ENCODE measurements around the gene FAM180A. TPM values are rescaled to one million over a fixed set of nuclear protein-coding genes. Genes with fewer than 3 reads are reported as not detected.

The FAM180A gene
- total and polyA plus RNA-seq, 2 donors (not counting 1 experiment from before 2014, with no cell fraction given) = not detected

DNA sequence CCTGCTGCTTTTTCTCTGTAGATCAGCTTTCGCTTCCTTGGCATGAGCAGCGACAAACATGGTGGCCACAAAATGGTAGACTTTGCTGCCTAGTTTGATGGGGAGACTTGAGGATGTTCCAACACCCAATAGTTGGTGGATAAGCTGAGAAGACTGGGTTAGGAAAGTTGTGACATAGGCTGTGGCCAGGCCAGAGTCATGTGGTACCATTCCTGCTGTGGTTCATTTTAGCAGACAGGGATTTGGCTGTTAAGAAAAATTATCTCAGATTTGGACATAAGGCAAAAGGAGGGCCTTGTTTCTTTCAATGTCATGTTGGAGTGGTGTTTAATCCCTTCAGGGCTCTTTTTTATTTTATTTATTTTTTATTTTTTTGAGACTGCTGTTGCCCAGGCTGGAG, 26.6 kb upstream of the FAM180A start:
- Histone ChIP-seq H3K27me3 (replicated peaks in 1 of 4; ENCODE audit: control extremely low read depth in 1 of 4, control insufficient read depth in 3 of 4, insufficient read depth in 4 of 4, low read length in 3 of 4) (peaks cover 0 to 3% (median 0%) of the 10 kb centered on the region in 4 experiments), H3K4me1 (ENCODE audit: control insufficient read depth in 2 of 2, insufficient read depth in 2 of 2, low read length in 2 of 2) (no peaks in the 10 kb centered on the region), H3K36me3 (replicated peaks in 1 of 2; ENCODE audit: control extremely low read depth in 1 of 2, control insufficient read depth in 1 of 2, extremely low read depth in 1 of 2, insufficient read depth in 2 of 2, low read length in 1 of 2) (no peaks in the 10 kb centered on the region), H2AFZ (ENCODE audit: insufficient read depth, low read depth, low read length, poor library complexity, severe bottlenecking) (no peak overlapping the region), H3K4me3 (ENCODE audit: control extremely low read depth in 1 of 5, extremely low read depth in 1 of 5, insufficient read depth in 1 of 5, low read depth in 2 of 5, low read length in 4 of 5) (no peak overlapping the region), H3K4me2 (replicated peaks; ENCODE audit: low read depth, low read length, poor library complexity, severe bottlenecking) (no peak overlapping the region), H3K27ac (ENCODE audit: low read length in 2 of 2) (no peak overlapping the region), H4K20me1 (ENCODE audit: control insufficient read depth, insufficient read depth, low read length, poor library complexity, severe bottlenecking) (no peaks in the 10 kb centered on the region), H3K9me3 (ENCODE audit: control extremely low read depth in 1 of 3, control insufficient read depth in 2 of 3, insufficient read depth in 1 of 3, low read length in 2 of 3) (no peaks in the 10 kb centered on the region), H3K9ac (ENCODE audit: low read length) (no peak overlapping the region), H3K79me2 (ENCODE audit: control insufficient read depth, insufficient read depth, low read length) (no peaks in the 10 kb centered on the region)
- Mint-ChIP-seq H3K27ac (no peak overlapping the region), H3K4me1 (no peaks in the 10 kb centered on the region), H3K27me3 (peaks cover 10% of the 10 kb centered on the region), H3K4me3 (no peak overlapping the region), H3K9me3 (ENCODE audit: insufficient read depth) (peaks cover 2% of the 10 kb centered on the region)
- TF ChIP-seq CTCF (IDR thresholded peaks at IDR 0.05) (no peak), EZH2 (IDR thresholded peaks at IDR 0.05; ENCODE audit: borderline replicate concordance, insufficient read depth, low read depth, low read length, poor library complexity, severe bottlenecking) (no peak)
- ChIA-PET CTCF (no interaction called here), POLR2A (no interaction called here)
- WGBS (ENCODE audit: insufficient coverage) = 100% methylated on average over 2 of the region's 2 CpGs
- no peak for ATAC-seq (ENCODE audit: low read depth)
- no peak for DNase-seq
- intact Hi-C loops (cut with micrococcal nuclease) = no loop called here

GRCh38 chr7:135774284-135774683, 25.7 kb upstream of the FAM180A start:
- no peak for DNase-seq
- Histone ChIP-seq H3K36me3 (replicated peaks in 1 of 2; ENCODE audit: control extremely low read depth in 1 of 2, control insufficient read depth in 1 of 2, extremely low read depth in 1 of 2, insufficient read depth in 2 of 2, low read length in 1 of 2) (no peaks in the 10 kb centered on the region), H3K79me2 (ENCODE audit: control insufficient read depth, insufficient read depth, low read length) (no peaks in the 10 kb centered on the region), H3K4me2 (replicated peaks; ENCODE audit: low read depth, low read length, poor library complexity, severe bottlenecking) (no peak overlapping the region), H3K9me3 (ENCODE audit: control extremely low read depth in 1 of 3, control insufficient read depth in 2 of 3, insufficient read depth in 1 of 3, low read length in 2 of 3) (no peaks in the 10 kb centered on the region), H3K9ac (ENCODE audit: low read length) (no peak overlapping the region), H3K4me3 (ENCODE audit: control extremely low read depth in 1 of 5, extremely low read depth in 1 of 5, insufficient read depth in 1 of 5, low read depth in 2 of 5, low read length in 4 of 5) (no peak overlapping the region), H3K27ac (ENCODE audit: low read length in 2 of 2) (no peak overlapping the region), H3K27me3 (replicated peaks in 1 of 4; ENCODE audit: control extremely low read depth in 1 of 4, control insufficient read depth in 3 of 4, insufficient read depth in 4 of 4, low read length in 3 of 4) (peaks cover 0 to 3% (median 0%) of the 10 kb centered on the region in 4 experiments), H4K20me1 (ENCODE audit: control insufficient read depth, insufficient read depth, low read length, poor library complexity, severe bottlenecking) (no peaks in the 10 kb centered on the region), H2AFZ (ENCODE audit: insufficient read depth, low read depth, low read length, poor library complexity, severe bottlenecking) (no peak overlapping the region), H3K4me1 (ENCODE audit: control insufficient read depth in 2 of 2, insufficient read depth in 2 of 2, low read length in 2 of 2) (no peaks in the 10 kb centered on the region)
- WGBS (ENCODE audit: insufficient coverage) = 76% methylated on average over 4 of the region's 4 CpGs
- peaks cover 2% of the 10 kb centered on the region for H3K9me3 Mint-ChIP-seq (ENCODE audit: insufficient read depth)
- CTCF ChIA-PET = no interaction called here
- POLR2A ChIA-PET = no interaction called here
- H3K27me3 Mint-ChIP-seq = peaks cover 15% of the 10 kb centered on the region
- TF ChIP-seq EZH2 (IDR thresholded peaks at IDR 0.05; ENCODE audit: borderline replicate concordance, insufficient read depth, low read depth, low read length, poor library complexity, severe bottlenecking) (no peak), CTCF (IDR thresholded peaks at IDR 0.05) (no peak)
- no peak for ATAC-seq (ENCODE audit: low read depth)
- no peak overlapping the region for H3K4me3 Mint-ChIP-seq
- no peaks in the 10 kb centered on the region for H3K4me1 Mint-ChIP-seq
- intact Hi-C loops (cut with micrococcal nuclease) = no loop called here
- no peak overlapping the region for H3K27ac Mint-ChIP-seq

Data from B cell (primary cell).